Measurements from ENCODE around the gene CDA. TPM values are rescaled to one million over a fixed set of nuclear protein-coding genes. Genes with fewer than 3 reads are reported as not detected.

Gene CDA
- total and polyA plus RNA-seq, 2 donors (not counting 3 experiments of a cell fraction or from before 2014, with no cell fraction given): 0.35 to 1.9 TPM

DNA sequence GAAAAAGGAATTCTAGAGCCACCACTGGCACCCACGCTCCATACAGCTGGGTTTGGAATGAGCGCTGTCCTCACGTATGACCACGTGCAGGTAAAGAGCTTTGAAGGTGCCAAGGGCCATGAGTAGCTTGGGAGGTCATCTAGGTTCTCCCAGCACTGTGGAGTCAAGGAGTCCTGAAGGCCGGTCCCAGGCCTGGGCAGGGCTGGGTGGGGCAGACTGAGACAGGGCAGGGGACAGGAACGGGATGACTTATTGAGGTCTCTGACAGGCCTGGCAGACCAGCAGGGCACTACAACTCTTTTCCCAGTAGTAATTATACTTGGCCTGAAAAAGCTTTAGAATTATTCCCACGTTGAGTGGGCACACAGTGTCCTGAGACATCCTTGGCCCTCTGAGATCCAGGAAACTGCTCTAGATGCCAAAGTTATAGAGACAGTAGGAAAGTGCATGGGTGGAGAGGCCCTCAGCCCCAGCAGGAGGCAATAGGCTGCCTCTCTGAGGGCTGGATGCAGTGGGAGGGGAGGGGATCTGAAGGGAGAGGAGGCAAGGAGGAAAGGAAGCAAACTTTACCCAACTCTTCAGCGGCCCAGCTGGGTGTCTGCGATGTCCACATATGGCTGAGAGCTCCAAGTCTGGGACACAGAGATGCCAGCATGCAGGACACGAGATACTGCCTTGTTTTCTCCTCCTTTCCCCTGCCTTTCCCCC is 1.8 kb upstream of the CDA start:
- Histone ChIP-seq H3K27me3 (ENCODE audit: control insufficient read depth in 2 of 2, insufficient read depth in 2 of 2, low read length in 2 of 2) (peaks cover 2 to 13% of the 10 kb centered on the region in 2 experiments), H3K9ac (replicated peaks; ENCODE audit: extremely low read depth, insufficient read depth, low read length) (no peak overlapping the region), H3K79me2 (ENCODE audit: control insufficient read depth, insufficient read depth, low read length) (no peaks in the 10 kb centered on the region), H3K4me3 (replicated peaks in 1 of 3; ENCODE audit: insufficient read depth in 1 of 3, low read depth in 1 of 3, low read length in 3 of 3) (no peak overlapping the region), H3K9me1 (replicated peaks; ENCODE audit: control insufficient read depth, extremely low read depth, insufficient read depth, low read length) (no peaks in the 10 kb centered on the region), H3K4me1 (ENCODE audit: control insufficient read depth, extremely low read depth, insufficient read depth, low read length) (peaks cover 15% of the 10 kb centered on the region), H3K9me3 (replicated peaks; ENCODE audit: control insufficient read depth, insufficient read depth, low read length) (no peaks in the 10 kb centered on the region), H3K27ac (ENCODE audit: insufficient read depth, low read depth, low read length) (no peak overlapping the region), H4K20me1 (replicated peaks; ENCODE audit: control insufficient read depth, extremely low read depth, insufficient read depth, low read length) (no peaks in the 10 kb centered on the region), H3K4me2 (ENCODE audit: insufficient read depth, low read length) (no peak overlapping the region), H3K36me3 (ENCODE audit: control insufficient read depth in 2 of 2, extremely low read depth in 1 of 2, insufficient read depth in 2 of 2, low read length in 2 of 2) (no peaks in the 10 kb centered on the region), H2AFZ (ENCODE audit: low read depth, low read length) (no peak overlapping the region)
- FAIRE-seq (no peak), DNase-seq (ENCODE audit: low read depth, low spot score) (no peak)
- no TSS peak for BruUV-seq (replicated peaks)
- dilution Hi-C loops (cut with MboI; ENCODE audit: extremely low pct_ligation_motif_present, low sequenced_read_pairs) (no loop called here), intact Hi-C loops (cut with micrococcal nuclease) (no loop called here)
- CTCF ChIA-PET: interaction anchor here (1.7 to 4.2 kb wide), 4 partner anchors 12 to 47 kb away, joined by 4 to 25 read pairs (median 12); no protein-coding TSS in a partner anchor
- TF ChIP-seq, protein P1, sequence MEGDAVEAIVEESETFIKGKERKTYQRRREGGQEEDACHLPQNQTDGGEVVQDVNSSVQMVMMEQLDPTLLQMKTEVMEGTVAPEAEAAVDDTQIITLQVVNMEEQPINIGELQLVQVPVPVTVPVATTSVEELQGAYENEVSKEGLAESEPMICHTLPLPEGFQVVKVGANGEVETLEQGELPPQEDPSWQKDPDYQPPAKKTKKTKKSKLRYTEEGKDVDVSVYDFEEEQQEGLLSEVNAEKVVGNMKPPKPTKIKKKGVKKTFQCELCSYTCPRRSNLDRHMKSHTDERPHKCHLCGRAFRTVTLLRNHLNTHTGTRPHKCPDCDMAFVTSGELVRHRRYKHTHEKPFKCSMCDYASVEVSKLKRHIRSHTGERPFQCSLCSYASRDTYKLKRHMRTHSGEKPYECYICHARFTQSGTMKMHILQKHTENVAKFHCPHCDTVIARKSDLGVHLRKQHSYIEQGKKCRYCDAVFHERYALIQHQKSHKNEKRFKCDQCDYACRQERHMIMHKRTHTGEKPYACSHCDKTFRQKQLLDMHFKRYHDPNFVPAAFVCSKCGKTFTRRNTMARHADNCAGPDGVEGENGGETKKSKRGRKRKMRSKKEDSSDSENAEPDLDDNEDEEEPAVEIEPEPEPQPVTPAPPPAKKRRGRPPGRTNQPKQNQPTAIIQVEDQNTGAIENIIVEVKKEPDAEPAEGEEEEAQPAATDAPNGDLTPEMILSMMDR (IDR thresholded peaks at IDR 0.05; ENCODE audit: extremely low read depth in 1 of 2, insufficient read depth in 1 of 2, low read depth in 1 of 2, low read length in 2 of 2): no peak
- no peak for TF ChIP-seq FOS (IDR thresholded peaks at IDR 0.05; ENCODE audit: borderline replicate concordance, insufficient read depth, low read length)
- TF ChIP-seq, protein P2, sequence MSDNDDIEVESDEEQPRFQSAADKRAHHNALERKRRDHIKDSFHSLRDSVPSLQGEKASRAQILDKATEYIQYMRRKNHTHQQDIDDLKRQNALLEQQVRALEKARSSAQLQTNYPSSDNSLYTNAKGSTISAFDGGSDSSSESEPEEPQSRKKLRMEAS (IDR thresholded peaks at IDR 0.05; ENCODE audit: insufficient read depth, insufficient read length): no peak
- no peak for TF ChIP-seq POLR2A (IDR thresholded peaks at IDR 0.05; ENCODE audit: low read depth, low read length)
- TF ChIP-seq JUN (IDR thresholded peaks at IDR 0.05; ENCODE audit: borderline replicate concordance, insufficient read depth, insufficient read length, low read depth): no peak
- TF ChIP-seq POLR2AphosphoS5 (IDR thresholded peaks at IDR 0.05; ENCODE audit: insufficient read depth, low read depth, low read length): no peak
- no peak for TF ChIP-seq EZH2 (IDR thresholded peaks at IDR 0.05; ENCODE audit: borderline replicate concordance, low read depth, low read length, severe bottlenecking)
- no peak for TF ChIP-seq MYC (IDR thresholded peaks at IDR 0.05; ENCODE audit: low read depth, low read length)
- TF ChIP-seq GATA2 (IDR thresholded peaks at IDR 0.05; ENCODE audit: insufficient read depth, insufficient read length, low read depth, low read length): no peak
- POLR2A ChIA-PET: no interaction called here
